ENCODE results near the gene ITIH3. TPM values are rescaled to one million over a fixed set of nuclear protein-coding genes. Genes with fewer than 3 reads are reported as not detected.
A peak's percentile ranks its signal among the peaks of the same experiment; 100 is the strongest.
"Not testable (repeated sequence)": the region's sequence is repeated elsewhere in the genome, so short reads cannot be mapped to it uniquely, and the experiment has no call there.

Gene ITIH3
- total RNA-seq, 6 donors from 2014 or later, result 2.1 to 13.5 (median 7.0) TPM

DNA sequence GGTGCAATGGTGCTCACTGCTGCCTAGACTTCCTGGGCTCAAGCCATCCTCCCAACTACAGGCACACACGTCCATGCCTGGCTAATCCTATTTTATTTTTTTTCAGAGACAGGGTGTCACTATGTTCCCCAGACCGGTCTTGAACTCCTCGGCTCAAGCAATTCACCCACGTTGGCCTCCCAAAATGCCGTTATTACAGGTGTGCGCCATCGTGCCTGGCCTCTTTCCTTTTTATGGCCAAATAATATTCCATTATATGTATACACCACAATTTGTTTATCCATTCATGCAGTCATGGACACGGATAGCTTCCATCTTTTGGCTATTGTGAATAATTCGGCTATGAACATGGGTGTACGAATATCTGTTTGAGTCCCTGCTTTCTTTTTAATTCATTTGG is 22.9 kb upstream of the ITIH3 start:
- no peak overlapping the region for H3K4me3 ChIP-seq
- TF ChIP-seq POLR2A (IDR thresholded peaks at IDR 0.05) (no peak), POLR2AphosphoS5 (IDR thresholded peaks at IDR 0.05) (no peak), EP300 (IDR thresholded peaks at IDR 0.05) (no peak)
- TF ChIP-seq, protein P1, sequence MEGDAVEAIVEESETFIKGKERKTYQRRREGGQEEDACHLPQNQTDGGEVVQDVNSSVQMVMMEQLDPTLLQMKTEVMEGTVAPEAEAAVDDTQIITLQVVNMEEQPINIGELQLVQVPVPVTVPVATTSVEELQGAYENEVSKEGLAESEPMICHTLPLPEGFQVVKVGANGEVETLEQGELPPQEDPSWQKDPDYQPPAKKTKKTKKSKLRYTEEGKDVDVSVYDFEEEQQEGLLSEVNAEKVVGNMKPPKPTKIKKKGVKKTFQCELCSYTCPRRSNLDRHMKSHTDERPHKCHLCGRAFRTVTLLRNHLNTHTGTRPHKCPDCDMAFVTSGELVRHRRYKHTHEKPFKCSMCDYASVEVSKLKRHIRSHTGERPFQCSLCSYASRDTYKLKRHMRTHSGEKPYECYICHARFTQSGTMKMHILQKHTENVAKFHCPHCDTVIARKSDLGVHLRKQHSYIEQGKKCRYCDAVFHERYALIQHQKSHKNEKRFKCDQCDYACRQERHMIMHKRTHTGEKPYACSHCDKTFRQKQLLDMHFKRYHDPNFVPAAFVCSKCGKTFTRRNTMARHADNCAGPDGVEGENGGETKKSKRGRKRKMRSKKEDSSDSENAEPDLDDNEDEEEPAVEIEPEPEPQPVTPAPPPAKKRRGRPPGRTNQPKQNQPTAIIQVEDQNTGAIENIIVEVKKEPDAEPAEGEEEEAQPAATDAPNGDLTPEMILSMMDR (IDR thresholded peaks at IDR 0.05), result no peak
- no peak for ATAC-seq (ENCODE audit: low FRiP score in 2 of 2)
- peaks cover 0 to 14% (median 2%) of the 10 kb centered on the region in 4 donors for H3K36me3 ChIP-seq
- H3K27ac ChIP-seq, result peak overlapping the region in 2 of 4 donors; percentile 82 to 85
- no peak for DNase-seq
- no peaks in the 10 kb centered on the region for H3K27me3 ChIP-seq
- peaks cover 12 to 23% (median 17%) of the 10 kb centered on the region in 4 donors for H3K4me1 ChIP-seq
- no peaks in the 10 kb centered on the region for H3K9me3 ChIP-seq
- 91 to 97% methylated on average over 10 of the region's 10 CpGs for WGBS, 2 donors

DNA sequence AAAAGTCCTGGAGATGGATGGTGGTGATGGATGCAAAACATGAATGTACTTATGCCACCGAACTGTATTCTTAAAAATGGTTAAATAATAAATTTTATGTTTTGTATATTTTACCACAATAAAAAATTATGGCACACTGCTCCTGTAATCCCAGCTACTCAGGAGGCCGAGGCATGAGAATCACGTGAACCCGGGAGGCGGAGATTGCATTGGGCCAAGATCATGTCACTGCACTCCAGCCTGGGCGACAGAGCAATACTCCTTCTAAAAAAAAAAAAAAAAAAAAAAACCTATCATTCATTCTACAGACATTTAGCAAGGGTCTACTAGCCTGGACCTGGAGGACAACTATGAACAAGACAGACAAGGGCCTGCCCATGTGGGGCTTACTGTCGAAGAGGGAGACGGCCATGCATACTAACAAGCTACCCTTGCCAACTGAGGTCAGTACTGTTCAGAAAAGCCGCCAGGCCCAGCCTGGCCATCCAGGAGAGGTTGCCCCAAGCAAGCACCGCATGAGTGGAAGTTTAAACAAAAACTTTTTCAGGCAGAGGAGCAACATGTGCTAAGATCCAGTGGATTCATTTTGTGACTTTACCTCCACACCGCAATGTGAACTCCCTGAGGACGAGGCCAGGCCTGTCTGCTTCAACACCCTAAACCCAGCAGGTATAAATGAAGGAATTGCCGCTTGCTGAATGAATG is 21.1 kb upstream of the ITIH3 start:
- no peaks in the 10 kb centered on the region for H3K9me3 ChIP-seq
- H3K36me3 ChIP-seq, result no peaks in the 10 kb centered on the region
- H3K4me3 ChIP-seq, result no peak overlapping the region
- 93 to 95% methylated on average over 12 to 13 of the region's 13 CpGs for WGBS, 2 donors
- TF ChIP-seq POLR2A (IDR thresholded peaks at IDR 0.05), result no peak
- TF ChIP-seq EP300 (IDR thresholded peaks at IDR 0.05), result no peak
- TF ChIP-seq, protein P1 (IDR thresholded peaks at IDR 0.05), result no peak
- no peak for TF ChIP-seq POLR2AphosphoS5 (IDR thresholded peaks at IDR 0.05)
- ATAC-seq (ENCODE audit: low FRiP score in 2 of 2) (no peak), DNase-seq (no peak)
- no peak overlapping the region for H3K27ac ChIP-seq
- peaks cover 12 to 23% (median 17%) of the 10 kb centered on the region in 4 donors for H3K4me1 ChIP-seq
- no peaks in the 10 kb centered on the region for H3K27me3 ChIP-seq

- TF ChIP-seq POLR2AphosphoS5 (IDR thresholded peaks at IDR 0.05), result no peak
- no peak for TF ChIP-seq POLR2A (IDR thresholded peaks at IDR 0.05)
- no peak for TF ChIP-seq EP300 (IDR thresholded peaks at IDR 0.05)
- TF ChIP-seq, protein P1 (IDR thresholded peaks at IDR 0.05), result no peak
- no peaks in the 10 kb centered on the region for H3K36me3 ChIP-seq
- ATAC-seq (ENCODE audit: low FRiP score in 2 of 2) (no peak), DNase-seq (no peak)
- H3K4me1 ChIP-seq, result peaks cover 12 to 16% (median 14%) of the 10 kb centered on the region in 4 donors
- no peaks in the 10 kb centered on the region for H3K27me3 ChIP-seq
- no peak overlapping the region for H3K27ac ChIP-seq
- no peaks in the 10 kb centered on the region for H3K9me3 ChIP-seq
- no peak overlapping the region for H3K4me3 ChIP-seq
- WGBS, 2 donors, result 82 to 88% methylated on average over 8 of the region's 8 CpGs
Observed at GRCh38 chr3:52774066-52774713, 20.4 kb upstream of the ITIH3 start.

DNA sequence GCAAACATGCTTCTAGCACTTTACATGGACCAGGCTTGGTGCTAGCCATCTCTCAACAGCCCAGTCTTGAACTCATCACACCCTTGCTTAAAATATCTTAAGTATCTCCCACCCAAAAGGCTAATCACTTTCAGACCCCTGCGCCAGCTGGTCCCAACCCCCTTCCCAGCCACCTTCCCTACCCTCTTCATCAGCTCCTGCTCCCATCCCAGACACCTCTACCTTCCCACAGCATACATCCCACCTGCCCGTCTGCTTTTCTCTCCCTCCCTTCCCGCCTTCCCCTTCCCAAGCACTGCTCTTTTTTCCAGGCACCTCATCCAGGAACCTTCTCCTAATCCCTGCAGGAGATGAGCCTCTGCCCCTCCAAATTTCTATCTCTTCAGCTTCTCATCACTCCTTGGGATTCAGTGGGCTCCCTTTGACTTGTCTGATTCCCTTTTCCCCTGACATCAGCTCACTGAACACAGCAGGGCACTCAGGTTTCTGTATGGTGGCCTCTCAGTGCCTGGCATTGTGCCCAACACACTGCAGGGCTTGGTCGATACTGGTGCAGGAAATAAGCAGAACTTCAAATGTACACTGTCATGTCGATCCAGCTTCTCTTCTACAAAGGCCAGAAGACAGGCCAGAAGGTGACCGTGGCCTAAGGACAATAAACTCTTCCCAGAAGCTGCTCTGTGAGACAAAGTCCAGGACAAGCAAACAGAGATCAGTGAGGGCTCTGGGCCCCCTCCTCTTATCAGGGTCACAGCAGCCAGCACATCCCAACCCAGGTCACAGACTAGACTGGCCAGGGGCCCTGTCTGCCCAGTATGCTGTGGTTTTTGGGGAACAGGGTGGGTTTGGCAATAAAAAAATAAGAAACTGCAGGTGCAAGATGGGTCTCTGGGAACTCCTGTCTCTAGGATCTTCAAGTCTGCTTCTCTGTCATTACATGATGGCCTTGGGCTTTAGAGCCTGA is 19.4 kb upstream of the ITIH3 start:
- H3K4me3 ChIP-seq, result no peak overlapping the region
- H3K27me3 ChIP-seq, result no peaks in the 10 kb centered on the region
- no peak overlapping the region for H3K27ac ChIP-seq
- no peak for ATAC-seq (ENCODE audit: low FRiP score in 2 of 2)
- no peak for TF ChIP-seq EP300 (IDR thresholded peaks at IDR 0.05)
- no peak for DNase-seq
- no peaks in the 10 kb centered on the region for H3K9me3 ChIP-seq
- 51 to 52% methylated on average over 6 of the region's 6 CpGs for WGBS, 2 donors
- peaks cover 2 to 6% (median 4%) of the 10 kb centered on the region in 4 donors for H3K4me1 ChIP-seq
- H3K36me3 ChIP-seq, result no peaks in the 10 kb centered on the region

DNA sequence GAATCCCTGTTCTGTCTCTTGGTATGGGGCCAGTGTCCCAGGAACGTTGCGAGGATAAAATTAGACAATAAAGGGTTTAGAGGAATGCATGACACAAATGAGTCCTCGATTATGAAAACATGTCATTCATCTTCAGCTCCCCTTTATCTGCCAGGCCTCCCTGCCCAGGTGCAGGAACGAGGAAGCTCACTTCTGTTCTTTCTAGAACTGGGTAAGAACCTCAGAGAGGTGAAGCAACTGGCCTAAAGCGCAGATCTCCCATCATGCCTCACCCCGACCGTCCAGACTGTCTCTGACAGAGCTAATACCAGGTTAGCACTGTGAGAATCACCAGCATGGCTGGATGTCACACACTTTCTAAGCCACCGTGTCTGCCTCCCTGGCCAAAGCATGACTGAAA is 18.7 kb upstream of the ITIH3 start:
- ATAC-seq (ENCODE audit: low FRiP score in 2 of 2), result no peak
- 66 to 70% methylated on average over 8 of the region's 8 CpGs for WGBS, 2 donors

DNA sequence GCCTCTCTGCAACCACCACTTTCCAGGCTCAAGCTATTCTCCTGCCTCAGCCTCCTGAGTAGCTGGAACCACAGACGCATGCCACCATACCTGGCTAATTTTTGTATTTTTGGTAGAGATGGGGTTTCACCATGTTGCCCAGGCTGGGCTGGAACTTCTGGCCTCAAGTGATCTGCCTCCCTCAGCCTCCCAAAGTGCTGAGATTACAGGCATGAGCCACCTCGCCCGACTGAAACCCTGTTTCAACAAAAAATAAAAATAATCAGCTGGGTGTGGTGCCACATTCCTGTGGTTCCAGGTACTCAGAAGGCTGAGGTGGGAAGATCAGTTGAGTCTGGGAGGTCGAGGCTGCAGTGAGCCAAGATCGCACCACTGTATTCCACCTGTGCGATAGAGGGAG is 18.1 kb upstream of the ITIH3 start:
- H3K9me3 ChIP-seq; H3K27ac ChIP-seq; H3K4me1 ChIP-seq; ATAC-seq (ENCODE audit: low FRiP score in 2 of 2); H3K27me3 ChIP-seq; H3K36me3 ChIP-seq; H3K4me3 ChIP-seq; DNase-seq: not testable (repeated sequence)
- 71 to 79% methylated on average over 6 of the region's 6 CpGs for WGBS, 2 donors

More for the DNA sequence above, 18.7 kb upstream of the ITIH3 start:
- no peak overlapping the region for H3K27ac ChIP-seq
- no peak for DNase-seq
- H3K4me3 ChIP-seq, result no peak overlapping the region
- no peaks in the 10 kb centered on the region for H3K27me3 ChIP-seq
- peaks cover 0 to 5% (median 4%) of the 10 kb centered on the region in 4 donors for H3K4me1 ChIP-seq
- no peaks in the 10 kb centered on the region for H3K36me3 ChIP-seq
- TF ChIP-seq, protein P1 (IDR thresholded peaks at IDR 0.05), result no peak
- TF ChIP-seq POLR2AphosphoS5 (IDR thresholded peaks at IDR 0.05) (no peak), EP300 (IDR thresholded peaks at IDR 0.05) (no peak), POLR2A (IDR thresholded peaks at IDR 0.05) (no peak)
- H3K9me3 ChIP-seq, result no peaks in the 10 kb centered on the region
